Body of pancreas (tissue), 4 donors: ENCODE measurements around the gene DNASE1. TPM values are rescaled to one million over a fixed set of nuclear protein-coding genes. Genes with fewer than 3 reads are reported as not detected.
A peak's percentile ranks its signal among the peaks of the same experiment; 100 is the strongest.

Experiments
- ATAC-seq: fragments of 150-250 bp; one replicate; pipeline ENCODE4 v1.9.1; 2016
- DNase-seq, 4 donors: peaks; one replicate each; pipeline ENCODE4 v3.0.0-alpha.2; 2019
- H3K27ac ChIP-seq, 4 donors: fragments of 200-600 bp; sonication (generic); 1 replicate in 3 of 4; 2 replicates in 1 of 4; pipeline versions ENCODE4 v1.5.1 to v1.6.1; 2016 to 2019; ENCODE audit warnings: mild to moderate bottlenecking in 1 of 4, mixed read lengths in 1 of 4, moderate library complexity in 1 of 4
- H3K27me3 ChIP-seq, 2 donors: fragments of 200-600 bp; sonication (generic); one replicate each; pipeline ENCODE4 v1.6.0; 2016; ENCODE audit warnings: mild to moderate bottlenecking in 1 of 2
- H3K36me3 ChIP-seq, 2 donors: fragments of 200-600 bp; sonication (generic); replicated peaks in 1 of 2; 2 replicates each; pipeline ENCODE4 v1.5.1; 2016; ENCODE audit warnings: low read depth in 2 of 2; ENCODE audit not compliant: insufficient read depth in 1 of 2
- H3K4me1 ChIP-seq: fragments of 200-600 bp; sonication (generic); one replicate; pipeline ENCODE4 v1.6.0; 2016
- H3K4me3 ChIP-seq, 2 donors: fragments of 200-600 bp; sonication (generic); 1 replicate in 1 of 2; 2 replicates in 1 of 2; pipeline ENCODE4 v1.5.1; 2016 to 2019
- H3K9me3 ChIP-seq, 3 donors: fragments of 200-600 bp; sonication (generic); 1 replicate in 2 of 3; 2 replicates in 1 of 3; pipeline ENCODE4 v1.5.1; 2016
- POLR2A ChIP-seq, 3 donors: fragments of 450-650 bp; IDR thresholded peaks; one replicate each; pipeline ENCODE4 v1.6.1; 2016; ENCODE audit warnings: antibody characterized with exemption in 3 of 3, mild to moderate bottlenecking in 2 of 3
- WGBS, 2 donors: methylation state at CpG; one replicate each; pipeline ENCODE4 v1.1.5; 2017; 5-methylcytosine and 5-hydroxymethylcytosine counted together
- intact Hi-C: fragments of 100-400 bp; cut with DNase I; formaldehyde crosslinking; loops from one replicate; pipeline ENCODE4 v1.15.1; 2023
- total RNA-seq, 2 donors: library from RNA; depleted of rRNA; stranded (reverse); fragments of >200 nt; gene quantifications; one replicate each; pipeline ENCODE4 v1.1.0, GENCODE V29; 2016
- TF ChIP-seq, protein P1 (sequence below), 7 experiments: fragments of 450-650 bp in 4 of 7; fragments of 200-600 bp in 3 of 7; sonication (generic) in 3 of 7; IDR thresholded peaks; one replicate each; pipeline ENCODE4 v1.5.1; 2016 to 2019; ENCODE audit warnings: antibody characterized with exemption in 7 of 7

Gene DNASE1
- total RNA-seq, 2 donors from 2014 or later = 25.9 to 52.7 TPM

GRCh38 chr16:3645108-3645503, 9.4 kb upstream of the DNASE1 start:
- Histone ChIP-seq H3K36me3 (no peaks in the 10 kb centered on the region), H3K4me3 (no peak overlapping the region), H3K27me3 (no peaks in the 10 kb centered on the region), H3K4me1 (peaks cover 14% of the 10 kb centered on the region), H3K9me3 (no peaks in the 10 kb centered on the region), H3K27ac (no peak overlapping the region)
- TF ChIP-seq POLR2A (IDR thresholded peaks at IDR 0.05) = no peak
- TF ChIP-seq, protein P1, sequence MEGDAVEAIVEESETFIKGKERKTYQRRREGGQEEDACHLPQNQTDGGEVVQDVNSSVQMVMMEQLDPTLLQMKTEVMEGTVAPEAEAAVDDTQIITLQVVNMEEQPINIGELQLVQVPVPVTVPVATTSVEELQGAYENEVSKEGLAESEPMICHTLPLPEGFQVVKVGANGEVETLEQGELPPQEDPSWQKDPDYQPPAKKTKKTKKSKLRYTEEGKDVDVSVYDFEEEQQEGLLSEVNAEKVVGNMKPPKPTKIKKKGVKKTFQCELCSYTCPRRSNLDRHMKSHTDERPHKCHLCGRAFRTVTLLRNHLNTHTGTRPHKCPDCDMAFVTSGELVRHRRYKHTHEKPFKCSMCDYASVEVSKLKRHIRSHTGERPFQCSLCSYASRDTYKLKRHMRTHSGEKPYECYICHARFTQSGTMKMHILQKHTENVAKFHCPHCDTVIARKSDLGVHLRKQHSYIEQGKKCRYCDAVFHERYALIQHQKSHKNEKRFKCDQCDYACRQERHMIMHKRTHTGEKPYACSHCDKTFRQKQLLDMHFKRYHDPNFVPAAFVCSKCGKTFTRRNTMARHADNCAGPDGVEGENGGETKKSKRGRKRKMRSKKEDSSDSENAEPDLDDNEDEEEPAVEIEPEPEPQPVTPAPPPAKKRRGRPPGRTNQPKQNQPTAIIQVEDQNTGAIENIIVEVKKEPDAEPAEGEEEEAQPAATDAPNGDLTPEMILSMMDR (IDR thresholded peaks at IDR 0.05) = no peak
- intact Hi-C loops = no loop called here
- no peak for DNase-seq
- 77 to 96% methylated on average over 6 of the region's 6 CpGs for WGBS, 2 donors
- ATAC-seq = no peak

- peak; percentile 41 for ATAC-seq
- H3K27me3 ChIP-seq = no peaks in the 10 kb centered on the region
- WGBS, 2 donors = 78 to 86% methylated on average over 13 to 19 of the region's 19 CpGs
- no peak overlapping the region for H3K4me3 ChIP-seq
- no peaks in the 10 kb centered on the region for H3K36me3 ChIP-seq
- peak in 1 of 4 donors; percentile 43 for DNase-seq
- H3K27ac ChIP-seq = peak overlapping the region; percentile 20 to 69 (median 56)
- no peaks in the 10 kb centered on the region for H3K9me3 ChIP-seq
- no peak for TF ChIP-seq POLR2A (IDR thresholded peaks at IDR 0.05)
- TF ChIP-seq, protein P1 (IDR thresholded peaks at IDR 0.05) = no peak
- intact Hi-C loops = no loop called here
- H3K4me1 ChIP-seq = peaks cover 14% of the 10 kb centered on the region
Observed at GRCh38 chr16:3645504-3646347, 8.8 kb upstream of the DNASE1 start.

DNA sequence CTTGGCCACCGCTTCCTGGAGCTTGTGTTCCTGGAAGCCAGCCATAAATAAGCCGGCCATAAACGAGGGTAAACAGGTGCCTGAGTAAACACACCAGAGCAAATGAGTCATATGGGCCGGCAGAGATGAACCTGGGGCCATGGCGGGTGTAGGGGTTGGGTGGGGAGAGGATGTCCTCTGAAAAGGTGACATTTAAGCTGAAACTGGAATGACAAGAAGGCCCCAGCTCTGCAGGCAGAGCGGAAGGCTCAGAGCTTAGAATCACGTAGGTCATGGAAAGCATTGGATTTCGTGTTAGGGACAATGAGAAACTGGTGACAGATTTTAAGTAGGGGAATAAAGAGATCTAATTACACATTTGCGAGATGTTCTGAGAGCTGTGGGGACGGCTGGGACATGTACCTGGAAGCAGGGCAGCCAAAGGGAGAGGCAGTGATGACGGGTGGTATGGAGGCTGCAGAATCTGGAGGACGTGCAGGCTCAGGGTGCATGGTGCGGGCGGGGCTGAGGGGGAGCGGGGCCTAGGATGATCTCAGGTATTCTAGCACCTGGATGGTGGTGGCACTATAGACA, 8.1 kb upstream of the DNASE1 start:
- Histone ChIP-seq H3K4me1 (peaks cover 14% of the 10 kb centered on the region), H3K27me3 (no peaks in the 10 kb centered on the region), H3K4me3 (no peak overlapping the region), H3K27ac (peak overlapping the region; percentile 40 to 69 (median 56)), H3K36me3 (no peaks in the 10 kb centered on the region), H3K9me3 (no peaks in the 10 kb centered on the region)
- intact Hi-C loops = no loop called here
- ATAC-seq = peak; percentile 77
- WGBS, 2 donors = 62 to 65% methylated on average over 15 of the region's 15 CpGs
- DNase-seq = peak; percentile 47 to 86 (median 74)
- TF ChIP-seq, protein P1 (IDR thresholded peaks at IDR 0.05) = no peak
- TF ChIP-seq POLR2A (IDR thresholded peaks at IDR 0.05) = no peak

GRCh38 chr16:3650631-3651265, 3.7 kb upstream of the DNASE1 start:
- Histone ChIP-seq H3K27ac (no peak overlapping the region), H3K4me3 (no peak overlapping the region), H3K4me1 (peaks cover 36% of the 10 kb centered on the region), H3K27me3 (no peaks in the 10 kb centered on the region), H3K36me3 (no peaks in the 10 kb centered on the region), H3K9me3 (no peaks in the 10 kb centered on the region)
- TF ChIP-seq, protein P1 (IDR thresholded peaks at IDR 0.05) = no peak
- no peak for TF ChIP-seq POLR2A (IDR thresholded peaks at IDR 0.05)
- DNase-seq (no peak), ATAC-seq (no peak)
- 89 to 90% methylated on average over 11 to 13 of the region's 13 CpGs for WGBS, 2 donors
- intact Hi-C loops = no loop called here
